Upper lobe of right lung (tissue), 1 donor: ENCODE measurements around the gene SIGLEC11. TPM values are rescaled to one million over a fixed set of nuclear protein-coding genes. Genes with fewer than 3 reads are reported as not detected.

ENCODE experiments used
- ATAC-seq: fragments of 200-7000 bp; cut with Tn5 transposase; one replicate; pipeline ENCODE4 v1.9.1; 2020; ENCODE audit warnings: mild to moderate bottlenecking, moderate library complexity
- DNase-seq: peaks from one replicate; pipeline ENCODE4 v3.0.0-alpha.2; 2020
- H3K27ac ChIP-seq: fragments of 200-600 bp; one replicate; pipeline ENCODE4 v1.8.0; 2022
- H3K27me3 ChIP-seq: fragments of 200-600 bp; one replicate; pipeline ENCODE4 v1.8.0; 2022; ENCODE audit warnings: mild to moderate bottlenecking
- H3K36me3 ChIP-seq: fragments of 200-600 bp; one replicate; pipeline ENCODE4 v1.8.0; 2022
- H3K4me1 ChIP-seq: fragments of 200-600 bp; one replicate; pipeline ENCODE4 v1.8.0; 2022
- H3K4me3 ChIP-seq: fragments of 200-600 bp; one replicate; pipeline ENCODE4 v1.8.0; 2022; ENCODE audit warnings: mild to moderate bottlenecking
- H3K9me3 ChIP-seq: fragments of 200-600 bp; one replicate; pipeline ENCODE4 v1.8.0; 2022
- intact Hi-C: fragments of 100-400 bp; cut with DNase I; formaldehyde crosslinking; loops from one replicate; pipeline ENCODE4 v1.11.0; 2022
- total RNA-seq: library from RNA; stranded (reverse); fragmentation: NEBNext Ultra II Directional; extraction: Animal tissue kit (Norgen Biotek cat#: 25700); gene quantifications from one replicate; pipeline ENCODE4 v1.2.1, GENCODE V29; 2021
- TF ChIP-seq, protein P1 (sequence below): fragments of 200-600 bp; IDR thresholded peaks from one replicate; pipeline ENCODE4 v1.8.0; 2022; ENCODE audit warnings: antibody characterized with exemption
- donor health status: DM: no; HTN: yes; CAD: no; lungs with severe emphysema.

SIGLEC11 gene
- total RNA-seq, 1 donor from 2014 or later: 2.5 TPM

DNA sequence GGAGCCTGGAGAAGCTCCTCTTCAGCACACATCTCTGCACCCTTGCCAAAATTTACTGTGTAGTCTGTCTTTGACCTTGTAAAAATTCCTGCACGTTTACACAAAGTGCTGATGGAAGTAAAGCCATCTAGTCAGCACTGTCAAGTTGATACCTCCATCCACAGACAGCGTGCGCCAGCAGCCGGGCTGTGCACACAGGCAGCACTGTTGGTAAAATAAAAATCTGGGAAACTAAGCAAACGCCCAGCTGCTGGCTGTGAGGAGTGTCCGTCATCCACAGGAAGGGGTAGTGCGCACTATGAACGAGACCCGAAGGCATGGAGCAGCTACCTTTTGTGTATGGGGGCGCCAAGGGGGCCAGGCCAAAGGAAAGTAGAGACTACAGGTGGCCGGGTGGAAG, 17.4 kb upstream of the SIGLEC11 start:
- no peak for ATAC-seq
- intact Hi-C loops: no loop called here
- no peak overlapping the region for H3K27ac ChIP-seq
- peaks cover 57% of the 10 kb centered on the region for H3K36me3 ChIP-seq
- no peak for DNase-seq
- no peaks in the 10 kb centered on the region for H3K9me3 ChIP-seq
- H3K4me3 ChIP-seq: no peak overlapping the region
- H3K4me1 ChIP-seq: no peaks in the 10 kb centered on the region
- TF ChIP-seq, protein P1, sequence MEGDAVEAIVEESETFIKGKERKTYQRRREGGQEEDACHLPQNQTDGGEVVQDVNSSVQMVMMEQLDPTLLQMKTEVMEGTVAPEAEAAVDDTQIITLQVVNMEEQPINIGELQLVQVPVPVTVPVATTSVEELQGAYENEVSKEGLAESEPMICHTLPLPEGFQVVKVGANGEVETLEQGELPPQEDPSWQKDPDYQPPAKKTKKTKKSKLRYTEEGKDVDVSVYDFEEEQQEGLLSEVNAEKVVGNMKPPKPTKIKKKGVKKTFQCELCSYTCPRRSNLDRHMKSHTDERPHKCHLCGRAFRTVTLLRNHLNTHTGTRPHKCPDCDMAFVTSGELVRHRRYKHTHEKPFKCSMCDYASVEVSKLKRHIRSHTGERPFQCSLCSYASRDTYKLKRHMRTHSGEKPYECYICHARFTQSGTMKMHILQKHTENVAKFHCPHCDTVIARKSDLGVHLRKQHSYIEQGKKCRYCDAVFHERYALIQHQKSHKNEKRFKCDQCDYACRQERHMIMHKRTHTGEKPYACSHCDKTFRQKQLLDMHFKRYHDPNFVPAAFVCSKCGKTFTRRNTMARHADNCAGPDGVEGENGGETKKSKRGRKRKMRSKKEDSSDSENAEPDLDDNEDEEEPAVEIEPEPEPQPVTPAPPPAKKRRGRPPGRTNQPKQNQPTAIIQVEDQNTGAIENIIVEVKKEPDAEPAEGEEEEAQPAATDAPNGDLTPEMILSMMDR: no peak
- no peaks in the 10 kb centered on the region for H3K27me3 ChIP-seq

DNA sequence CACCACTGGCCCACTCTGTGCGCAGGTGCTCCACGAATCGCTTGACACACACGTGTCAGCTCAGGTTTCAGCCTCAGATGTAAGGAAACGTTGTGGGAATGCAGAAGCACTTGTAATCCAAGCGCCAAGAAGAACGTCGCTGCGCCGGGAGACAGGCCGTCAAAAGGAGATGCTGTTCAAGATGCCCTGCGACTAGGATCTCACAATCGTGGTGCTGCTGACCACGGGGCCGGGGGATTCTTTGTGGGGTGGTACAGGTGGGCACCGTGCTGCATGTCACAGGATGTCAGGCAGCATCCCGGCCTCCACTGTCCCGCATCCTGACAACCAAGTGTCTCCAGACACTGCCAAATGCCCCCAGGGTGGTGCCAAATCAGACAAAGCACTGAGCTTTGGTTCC, 16.9 kb upstream of the SIGLEC11 start:
- peaks cover 57% of the 10 kb centered on the region for H3K36me3 ChIP-seq
- H3K4me3 ChIP-seq: no peak overlapping the region
- no peaks in the 10 kb centered on the region for H3K9me3 ChIP-seq
- no peak for DNase-seq
- ATAC-seq: no peak
- H3K27ac ChIP-seq: no peak overlapping the region
- intact Hi-C loops: no loop called here
- no peaks in the 10 kb centered on the region for H3K27me3 ChIP-seq
- no peaks in the 10 kb centered on the region for H3K4me1 ChIP-seq
- TF ChIP-seq, protein P1: no peak

DNA sequence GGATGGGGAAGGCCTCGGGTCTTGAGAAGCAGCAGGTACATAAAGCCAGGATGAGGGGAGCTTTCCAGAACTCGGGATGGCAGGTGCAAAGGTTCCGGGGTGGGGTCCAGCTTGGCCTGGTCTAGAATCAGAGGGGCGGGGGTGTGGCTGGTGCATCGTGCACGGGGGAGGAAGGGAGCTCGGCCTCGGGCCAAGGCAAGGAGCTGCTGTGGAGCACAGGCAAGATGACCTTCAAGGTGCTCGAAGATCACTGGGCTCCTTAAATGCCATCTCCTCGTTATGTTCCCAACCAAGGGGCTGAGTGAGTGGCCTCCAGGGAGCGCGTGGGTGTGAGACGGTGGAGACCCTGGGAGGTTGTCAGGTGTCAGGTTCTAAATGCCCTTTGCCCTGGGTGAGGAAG, 16.1 kb upstream of the SIGLEC11 start:
- H3K9me3 ChIP-seq: no peaks in the 10 kb centered on the region
- TF ChIP-seq, protein P1: no peak
- H3K27ac ChIP-seq: no peak overlapping the region
- no peaks in the 10 kb centered on the region for H3K27me3 ChIP-seq
- ATAC-seq (no peak), DNase-seq (no peak)
- H3K36me3 ChIP-seq: peaks cover 56% of the 10 kb centered on the region
- H3K4me3 ChIP-seq: no peak overlapping the region
- H3K4me1 ChIP-seq: no peaks in the 10 kb centered on the region
- intact Hi-C loops: no loop called here

DNA sequence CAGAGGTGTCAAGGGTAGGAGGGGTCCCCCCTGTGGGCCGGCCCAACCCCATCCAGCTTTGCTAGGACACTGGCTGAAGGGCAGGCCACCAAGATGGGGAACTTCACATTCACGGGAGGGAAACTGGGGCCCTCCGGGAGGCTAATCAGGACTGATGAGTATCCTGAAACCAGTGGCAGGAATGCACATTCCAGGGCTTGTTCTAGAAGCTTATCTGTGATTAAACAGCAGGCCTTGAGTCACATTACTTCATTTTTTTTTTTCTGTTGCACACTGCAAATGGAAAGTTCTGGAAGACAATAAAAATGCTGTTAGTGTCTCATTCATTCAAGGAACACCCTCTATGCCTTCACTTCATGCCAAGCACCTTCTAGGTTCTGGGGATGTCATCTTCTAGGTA, 15.5 kb upstream of the SIGLEC11 start:
- Histone ChIP-seq H3K36me3 (peaks cover 50% of the 10 kb centered on the region), H3K4me1 (no peaks in the 10 kb centered on the region), H3K27ac (no peak overlapping the region), H3K9me3 (no peaks in the 10 kb centered on the region), H3K4me3 (no peak overlapping the region), H3K27me3 (no peaks in the 10 kb centered on the region)
- DNase-seq (no peak), ATAC-seq (no peak)
- TF ChIP-seq, protein P1: no peak
- intact Hi-C loops: no loop called here

DNA sequence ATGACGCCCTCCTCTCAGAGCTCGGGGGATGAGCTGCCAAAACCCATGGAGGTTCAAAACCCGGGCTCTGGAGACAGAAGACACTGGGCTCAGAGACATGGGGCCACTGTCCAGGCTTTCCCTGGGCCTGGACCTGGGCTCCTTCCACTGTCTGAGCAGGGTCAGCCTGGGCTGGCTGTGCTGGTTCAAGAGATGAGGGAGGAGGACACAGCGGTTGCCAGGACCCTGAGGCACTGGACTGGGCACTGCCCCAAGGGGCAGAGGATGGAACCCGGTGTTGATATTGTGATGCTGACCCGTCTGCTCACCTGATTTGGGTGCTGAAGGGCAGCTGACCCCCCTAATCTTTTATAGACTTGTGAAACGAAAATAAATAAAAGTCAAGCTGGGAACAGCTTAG, 14.1 kb upstream of the SIGLEC11 start:
- intact Hi-C loops: no loop called here
- ATAC-seq (no peak), DNase-seq (no peak)
- Histone ChIP-seq H3K9me3 (no peaks in the 10 kb centered on the region), H3K4me1 (no peaks in the 10 kb centered on the region), H3K27ac (no peak overlapping the region), H3K36me3 (peaks cover 36% of the 10 kb centered on the region), H3K27me3 (no peaks in the 10 kb centered on the region), H3K4me3 (no peak overlapping the region)
- TF ChIP-seq, protein P1: no peak

DNA sequence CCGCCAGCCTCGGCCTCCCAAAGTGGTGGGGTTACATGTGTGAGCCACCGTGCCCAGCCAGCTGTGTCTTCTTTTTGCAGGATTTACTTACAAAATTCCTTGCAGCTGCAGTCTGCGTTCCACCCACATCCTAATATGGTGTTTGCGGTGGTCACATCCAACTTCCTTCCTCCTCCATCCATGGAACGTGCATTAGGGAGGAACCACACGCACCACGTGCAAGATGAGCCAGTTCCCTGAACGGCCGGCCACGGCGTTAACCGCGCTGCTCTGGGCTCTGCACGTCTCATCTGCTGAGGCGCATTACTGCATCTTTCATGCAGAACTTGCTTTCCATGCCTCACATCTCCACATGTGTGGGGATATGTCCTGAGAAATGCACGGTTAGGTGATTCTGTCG, 13.0 kb upstream of the SIGLEC11 start:
- no peaks in the 10 kb centered on the region for H3K9me3 ChIP-seq
- no peaks in the 10 kb centered on the region for H3K4me1 ChIP-seq
- ATAC-seq (peak; percentile 52), DNase-seq (no peak)
- peaks cover 29% of the 10 kb centered on the region for H3K36me3 ChIP-seq
- H3K27me3 ChIP-seq: peaks cover 3% of the 10 kb centered on the region
- intact Hi-C loops: no loop called here
- H3K4me3 ChIP-seq: no peak overlapping the region
- H3K27ac ChIP-seq: no peak overlapping the region
- TF ChIP-seq, protein P1: no peak
